ENCODE results near the gene RAMP3. TPM values are rescaled to one million over a fixed set of nuclear protein-coding genes. Genes with fewer than 3 reads are reported as not detected.
A peak's percentile ranks its signal among the peaks of the same experiment; 100 is the strongest.

The RAMP3 gene
- total RNA-seq, 2 experiments from 2014 or later, result not detected

- Mint-ChIP-seq H3K36me3 (no peaks in the 10 kb centered on the region), H3K27me3 (peaks cover 3% of the 10 kb centered on the region), H3K4me3 (no peak overlapping the region), H3K9me3 (no peaks in the 10 kb centered on the region), H3K27ac (no peak overlapping the region), H3K4me1 (no peaks in the 10 kb centered on the region)
- no peak for ATAC-seq (ENCODE audit: low read depth)
- DNase-seq, result peak; percentile 17
- POLR2A ChIA-PET, result no interaction called here
These were observed 24.6 kb downstream of the RAMP3 start for GRCh38 chr7:45181991-45182855.

GRCh38 chr7:45182856-45183710 lies 25.5 kb downstream of the RAMP3 start:
- Mint-ChIP-seq H3K9me3 (no peaks in the 10 kb centered on the region), H3K4me1 (no peaks in the 10 kb centered on the region), H3K27ac (no peak overlapping the region), H3K4me3 (no peak overlapping the region), H3K27me3 (peaks cover 3% of the 10 kb centered on the region), H3K36me3 (no peaks in the 10 kb centered on the region)
- POLR2A ChIA-PET, result no interaction called here
- ATAC-seq (ENCODE audit: low read depth) (no peak), DNase-seq (peak; percentile 20)

- Mint-ChIP-seq H3K36me3 (no peaks in the 10 kb centered on the region), H3K9me3 (no peaks in the 10 kb centered on the region), H3K27me3 (peaks cover 3% of the 10 kb centered on the region), H3K4me3 (no peak overlapping the region), H3K27ac (no peak overlapping the region), H3K4me1 (no peaks in the 10 kb centered on the region)
- POLR2A ChIA-PET, result no interaction called here
- DNase-seq, result peak; percentile 15
- no peak for ATAC-seq (ENCODE audit: low read depth)
These were observed 26.2 kb downstream of the RAMP3 start for GRCh38 chr7:45183711-45184210.

GRCh38 chr7:45184326-45185027 lies 26.9 kb downstream of the RAMP3 start:
- H3K27me3 Mint-ChIP-seq, result peaks cover 3% of the 10 kb centered on the region
- no peak overlapping the region for H3K27ac Mint-ChIP-seq
- no peak overlapping the region for H3K4me3 Mint-ChIP-seq
- no peaks in the 10 kb centered on the region for H3K36me3 Mint-ChIP-seq
- POLR2A ChIA-PET, result no interaction called here
- H3K9me3 Mint-ChIP-seq, result no peaks in the 10 kb centered on the region
- DNase-seq (peak; percentile 19), ATAC-seq (ENCODE audit: low read depth) (no peak)
- no peaks in the 10 kb centered on the region for H3K4me1 Mint-ChIP-seq

- POLR2A ChIA-PET, result no interaction called here
- Mint-ChIP-seq H3K27me3 (peaks cover 3% of the 10 kb centered on the region), H3K4me1 (no peaks in the 10 kb centered on the region), H3K36me3 (no peaks in the 10 kb centered on the region), H3K4me3 (no peak overlapping the region), H3K27ac (no peak overlapping the region), H3K9me3 (no peaks in the 10 kb centered on the region)
- ATAC-seq (ENCODE audit: low read depth) (no peak), DNase-seq (peak; percentile 13)
These were observed 27.7 kb downstream of the RAMP3 start for GRCh38 chr7:45185028-45185863.

GRCh38 chr7:45185864-45186250 lies 28.3 kb downstream of the RAMP3 start:
- POLR2A ChIA-PET, result no interaction called here
- H3K4me3 Mint-ChIP-seq, result no peak overlapping the region
- no peak for ATAC-seq (ENCODE audit: low read depth)
- H3K4me1 Mint-ChIP-seq, result no peaks in the 10 kb centered on the region
- DNase-seq, result no peak
- H3K36me3 Mint-ChIP-seq, result no peaks in the 10 kb centered on the region
- H3K9me3 Mint-ChIP-seq, result no peaks in the 10 kb centered on the region
- H3K27me3 Mint-ChIP-seq, result peaks cover 3% of the 10 kb centered on the region
- no peak overlapping the region for H3K27ac Mint-ChIP-seq

- DNase-seq, result peak; percentile 15
- Mint-ChIP-seq H3K27me3 (peaks cover 3% of the 10 kb centered on the region), H3K27ac (no peak overlapping the region), H3K4me3 (no peak overlapping the region), H3K36me3 (no peaks in the 10 kb centered on the region), H3K9me3 (no peaks in the 10 kb centered on the region), H3K4me1 (no peaks in the 10 kb centered on the region)
- no peak for ATAC-seq (ENCODE audit: low read depth)
- POLR2A ChIA-PET, result no interaction called here
These were observed 28.7 kb downstream of the RAMP3 start for GRCh38 chr7:45186261-45186813.

GRCh38 chr7:45187089-45187945 lies 29.7 kb downstream of the RAMP3 start:
- H3K4me1 Mint-ChIP-seq, result no peaks in the 10 kb centered on the region
- H3K9me3 Mint-ChIP-seq, result peaks cover 2% of the 10 kb centered on the region
- ATAC-seq (ENCODE audit: low read depth) (no peak), DNase-seq (no peak)
- H3K4me3 Mint-ChIP-seq, result no peak overlapping the region
- POLR2A ChIA-PET, result no interaction called here
- H3K36me3 Mint-ChIP-seq, result no peaks in the 10 kb centered on the region
- no peak overlapping the region for H3K27ac Mint-ChIP-seq
- peaks cover 11% of the 10 kb centered on the region for H3K27me3 Mint-ChIP-seq

GRCh38 chr7:45187946-45188411 lies 30.4 kb downstream of the RAMP3 start:
- ATAC-seq (ENCODE audit: low read depth), result no peak
- peaks cover 16% of the 10 kb centered on the region for H3K27me3 Mint-ChIP-seq
- H3K9me3 Mint-ChIP-seq, result peaks cover 7% of the 10 kb centered on the region
- POLR2A ChIA-PET, result no interaction called here
- DNase-seq, result no peak
- peaks cover 1% of the 10 kb centered on the region for H3K4me1 Mint-ChIP-seq
- H3K4me3 Mint-ChIP-seq, result no peak overlapping the region
- H3K27ac Mint-ChIP-seq, result no peak overlapping the region
- peaks cover 4% of the 10 kb centered on the region for H3K36me3 Mint-ChIP-seq

GRCh38 chr7:45188736-45189135 lies 31.1 kb downstream of the RAMP3 start:
- peaks cover 4% of the 10 kb centered on the region for H3K36me3 Mint-ChIP-seq
- ATAC-seq (ENCODE audit: low read depth) (no peak), DNase-seq (no peak)
- H3K4me1 Mint-ChIP-seq, result peaks cover 2% of the 10 kb centered on the region
- peaks cover 8% of the 10 kb centered on the region for H3K9me3 Mint-ChIP-seq
- peaks cover 16% of the 10 kb centered on the region for H3K27me3 Mint-ChIP-seq
- no peak overlapping the region for H3K4me3 Mint-ChIP-seq
- H3K27ac Mint-ChIP-seq, result no peak overlapping the region
- POLR2A ChIA-PET, result no interaction called here

GRCh38 chr7:45189151-45189970 lies 31.8 kb downstream of the RAMP3 start:
- Mint-ChIP-seq H3K4me1 (peaks cover 2% of the 10 kb centered on the region), H3K27ac (no peak overlapping the region), H3K4me3 (no peak overlapping the region), H3K9me3 (peaks cover 8% of the 10 kb centered on the region), H3K36me3 (peaks cover 4% of the 10 kb centered on the region), H3K27me3 (peaks cover 16% of the 10 kb centered on the region)
- DNase-seq (no peak), ATAC-seq (ENCODE audit: low read depth) (no peak)
- POLR2A ChIA-PET, result no interaction called here

Data from activated naive CD8-positive, alpha-beta T cell treated with anti-CD3 and anti-CD28 coated beads, Interleukin-2, amount 10 ng/mL, durations not matched to agents 7 days and 5 days (primary cell).